COLO829 (cell line): ENCODE measurements around the gene KCTD17.

Experiments
- DNase-seq: peaks from one replicate; pipeline ENCODE4 v3.0.0; 2012; ENCODE audit warnings: low spot score

The KCTD17 gene

GRCh38 chr22:37051391-37052385 is at the start of gene KCTD17:
Gene KCTD17, plus strand, starts transcription at chr22:37051742. Its CDS starts 19 bp downstream, at chr22:37051761.
- peak; percentile 75 for DNase-seq

GRCh38 chr22:37001826-37002225 is 49.7 kb upstream of the KCTD17 start:
- no peak for DNase-seq

GRCh38 chr22:37002633-37003032 is 48.9 kb upstream of the KCTD17 start:
- no peak for DNase-seq

- no peak for DNase-seq
These were observed 43.9 kb upstream of the KCTD17 start for GRCh38 chr22:37007651-37008050.

GRCh38 chr22:37008365-37008764 is 43.2 kb upstream of the KCTD17 start:
- no peak for DNase-seq

GRCh38 chr22:37009490-37009889 is 42.1 kb upstream of the KCTD17 start:
- DNase-seq = no peak

- no peak for DNase-seq
These were observed 41.4 kb upstream of the KCTD17 start for GRCh38 chr22:37010174-37010573.

GRCh38 chr22:37010976-37011375 is 40.6 kb upstream of the KCTD17 start:
- DNase-seq = no peak

- DNase-seq = no peak
These were observed 40.1 kb upstream of the KCTD17 start for GRCh38 chr22:37011472-37011871.

GRCh38 chr22:37012262-37012904 is 39.2 kb upstream of the KCTD17 start:
- DNase-seq = no peak

- DNase-seq = no peak
These were observed 38.6 kb upstream of the KCTD17 start for GRCh38 chr22:37012956-37013355.

GRCh38 chr22:37014415-37014806 is 37.1 kb upstream of the KCTD17 start:
- DNase-seq = no peak

- DNase-seq = no peak
These were observed 36.5 kb upstream of the KCTD17 start for GRCh38 chr22:37014835-37015586.

- DNase-seq = no peak
These were observed 36.0 kb upstream of the KCTD17 start for GRCh38 chr22:37015587-37015878.

GRCh38 chr22:37016134-37016910 is 35.2 kb upstream of the KCTD17 start:
- DNase-seq = no peak

- DNase-seq = no peak
These were observed 34.2 kb upstream of the KCTD17 start for GRCh38 chr22:37017356-37017755.

GRCh38 chr22:37018086-37018814 is 33.3 kb upstream of the KCTD17 start:
- DNase-seq = no peak

GRCh38 chr22:37018815-37019308 is 32.7 kb upstream of the KCTD17 start:
- no peak for DNase-seq

- DNase-seq = peak; percentile 50
These were observed 32.0 kb upstream of the KCTD17 start, which contains the start of the genes MPST and TST for GRCh38 chr22:37019309-37020191. Gene MPST, plus strand, starts transcription at chr22:37019742. Its CDS starts 95 bp downstream, at chr22:37019837. Gene TST, minus strand, starts transcription at chr22:37019447. Its CDS starts 715 bp downstream, at chr22:37018732.

GRCh38 chr22:37020192-37020479 is 31.4 kb upstream of the KCTD17 start:
- no peak for DNase-seq
